HG03135 (cell line): ENCODE data around the gene SERINC1.
"Not testable (repeated sequence)": the region's sequence is repeated elsewhere in the genome, so short reads cannot be mapped to it uniquely, and the experiment has no call there.

Source experiments
- ATAC-seq: cut with Tn5 transposase; IDR thresholded peaks from one replicate; pipeline ENCODE4 v1.9.1; 2021; ENCODE audit warnings: mild to moderate bottlenecking, moderate library complexity; ENCODE audit not compliant: unreplicated experiment

SERINC1 gene

DNA sequence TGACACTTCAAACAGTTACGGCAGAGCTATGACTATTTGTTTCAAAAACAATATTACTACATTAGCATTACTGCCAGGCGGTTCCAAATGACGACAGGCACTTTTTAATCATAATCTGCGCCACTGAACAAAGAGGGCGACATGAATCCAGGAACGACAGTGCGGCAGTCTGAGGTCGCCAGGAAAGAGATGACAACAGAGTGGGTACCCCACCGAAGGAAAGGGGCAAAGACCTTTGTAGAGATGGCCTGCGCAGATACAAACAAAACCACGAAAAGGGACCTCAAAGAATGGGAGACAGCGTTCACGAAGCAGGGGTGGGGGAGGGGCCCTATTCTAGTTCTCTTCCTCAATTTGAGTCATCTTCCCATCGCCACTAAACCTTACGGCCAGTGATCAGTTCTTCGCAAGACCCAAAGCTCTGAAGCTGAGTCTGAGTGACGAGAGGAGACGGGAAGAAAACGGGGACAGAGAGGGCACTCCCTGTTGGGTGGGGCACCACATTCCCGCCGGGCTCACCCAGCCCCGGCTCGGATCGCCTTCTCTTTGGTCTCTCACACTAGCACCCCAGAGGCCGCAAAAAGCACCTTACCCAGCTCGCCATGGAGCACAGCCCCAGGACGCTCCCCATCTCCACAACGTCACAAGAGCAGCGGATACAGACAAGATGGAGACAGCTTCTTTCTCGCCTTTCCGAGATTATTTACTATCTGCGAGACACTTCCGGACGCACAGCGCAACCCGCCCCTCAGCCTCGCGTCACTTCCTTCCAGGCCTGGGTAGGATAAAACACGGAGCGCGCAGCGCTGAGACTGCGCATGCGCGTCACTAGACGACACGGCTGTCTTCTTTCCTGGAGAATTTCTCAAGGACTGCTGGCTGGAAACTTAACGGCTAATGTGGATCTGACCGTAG lies at the start of gene SERINC1:
Gene SERINC1, minus strand, starts transcription at position 701 of the 915 bp plus-strand sequence. Its CDS starts 70 bp downstream, at position 631.
- ATAC-seq = peak; percentile 99

- ATAC-seq = no peak
These were observed 39.8 kb upstream of the SERINC1 start for GRCh38 chr6:122511193-122511924.

DNA sequence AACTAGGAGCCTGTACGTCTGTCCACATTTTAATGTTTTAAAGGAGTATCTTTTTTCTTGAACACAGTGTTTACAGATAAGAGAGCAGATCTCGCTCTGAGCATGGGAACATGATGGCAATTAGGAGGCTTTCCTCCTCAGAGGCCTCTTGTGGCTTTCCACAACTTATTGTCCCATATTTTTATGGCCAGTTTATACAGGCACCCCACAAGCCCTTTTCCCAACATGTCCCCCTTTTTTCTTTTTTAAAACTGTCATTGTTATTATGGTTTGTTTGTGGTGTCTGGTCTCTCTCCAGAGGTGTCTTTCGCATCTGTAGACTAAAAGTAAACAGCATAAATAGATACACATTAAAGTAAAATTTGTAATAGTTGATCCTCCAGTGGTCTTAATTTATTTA lies 33.6 kb upstream of the SERINC1 start:
- ATAC-seq = not testable (repeated sequence)

DNA sequence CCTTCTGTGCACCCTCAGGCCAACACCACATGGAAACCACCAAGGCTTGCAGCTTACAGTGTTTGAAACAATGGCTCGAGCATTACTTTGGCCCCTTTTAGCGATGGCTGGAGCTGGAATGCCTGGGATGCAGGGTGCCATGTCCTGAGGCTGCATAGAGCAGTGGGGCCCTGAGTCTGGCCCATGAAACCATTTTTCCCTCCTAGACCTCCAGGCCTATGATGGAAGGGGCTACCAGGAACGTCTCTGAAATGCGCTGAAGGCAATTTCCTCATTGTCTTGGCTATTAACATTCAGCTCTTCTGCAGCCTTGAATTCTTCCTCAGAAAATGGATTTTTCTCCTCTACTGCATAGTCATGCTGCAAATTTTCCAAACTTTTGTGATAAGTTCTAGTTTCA lies 29.9 kb upstream of the SERINC1 start:
- no peak for ATAC-seq

DNA sequence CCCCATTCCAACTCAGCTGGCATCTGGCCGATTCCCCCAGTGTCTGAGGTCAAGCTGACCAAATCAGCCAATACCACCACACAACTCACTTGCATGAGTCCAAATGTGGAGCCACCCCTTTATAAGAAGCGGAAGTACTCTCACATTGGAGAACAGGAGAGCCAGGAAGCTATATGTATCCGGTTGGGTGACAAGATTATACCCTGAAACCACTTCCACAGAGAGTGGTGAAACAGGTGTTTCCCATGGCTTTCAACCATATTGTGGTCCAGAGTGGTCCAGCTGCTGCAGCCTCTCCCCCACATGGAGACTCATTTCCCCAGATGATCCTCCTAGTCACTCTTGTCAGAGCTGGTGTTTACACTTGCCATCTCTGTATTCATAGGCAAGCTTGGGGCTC lies 24.0 kb upstream of the SERINC1 start:
- peak; percentile 84 for ATAC-seq

- no peak for ATAC-seq
These were observed 23.2 kb upstream of the SERINC1 start for GRCh38 chr6:122494665-122495272.

GRCh38 chr6:122491919-122492555 lies 20.4 kb upstream of the SERINC1 start:
- peak; percentile 89 for ATAC-seq

DNA sequence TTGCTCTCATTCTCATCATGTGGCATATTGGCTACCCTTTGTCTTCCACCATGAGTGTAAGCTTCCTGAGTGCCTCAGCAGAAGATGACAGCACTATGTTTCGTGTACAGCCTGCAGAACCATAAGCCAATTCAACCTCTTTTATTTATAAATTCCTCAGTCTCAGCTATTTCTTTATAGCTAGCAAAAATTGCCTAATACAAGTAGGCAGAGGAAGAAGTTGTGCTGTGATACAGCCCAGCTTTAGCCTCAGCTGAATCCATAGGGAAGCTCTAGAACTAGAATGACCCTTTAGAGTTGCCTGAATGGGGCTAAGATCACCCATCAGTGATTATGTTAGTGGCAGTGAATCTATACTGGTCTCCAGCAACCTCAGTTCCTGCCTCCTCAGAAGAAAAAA lies 19.0 kb upstream of the SERINC1 start:
- no peak for ATAC-seq

DNA sequence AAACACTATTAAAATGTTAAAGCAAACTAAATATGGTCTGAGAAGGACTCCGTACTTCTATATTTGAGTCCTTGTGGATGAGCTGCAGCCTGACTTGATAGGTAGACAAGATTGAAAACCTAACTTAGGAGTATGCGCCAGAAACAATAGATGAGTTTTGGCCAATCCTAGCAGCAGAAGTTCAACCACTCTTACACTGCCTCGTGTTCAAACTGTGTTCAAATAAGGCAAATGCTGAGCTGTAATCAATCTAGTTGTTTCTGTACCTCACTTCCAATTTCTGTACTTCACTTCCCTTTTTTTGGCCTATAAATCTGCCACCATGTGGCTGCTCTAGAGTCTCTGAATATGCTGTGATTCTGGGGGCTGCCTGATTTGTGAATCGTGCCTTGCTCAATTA lies 13.2 kb upstream of the SERINC1 start:
- peak; percentile 85 for ATAC-seq

GRCh38 chr6:122482750-122483080 lies 11.1 kb upstream of the SERINC1 start:
- no peak for ATAC-seq

GRCh38 chr6:122476131-122476530 lies 4.5 kb upstream of the SERINC1 start:
- ATAC-seq = no peak

- ATAC-seq = peak; percentile 60
These were observed 374 bp upstream of the SERINC1 start for GRCh38 chr6:122472022-122472340.

DNA sequence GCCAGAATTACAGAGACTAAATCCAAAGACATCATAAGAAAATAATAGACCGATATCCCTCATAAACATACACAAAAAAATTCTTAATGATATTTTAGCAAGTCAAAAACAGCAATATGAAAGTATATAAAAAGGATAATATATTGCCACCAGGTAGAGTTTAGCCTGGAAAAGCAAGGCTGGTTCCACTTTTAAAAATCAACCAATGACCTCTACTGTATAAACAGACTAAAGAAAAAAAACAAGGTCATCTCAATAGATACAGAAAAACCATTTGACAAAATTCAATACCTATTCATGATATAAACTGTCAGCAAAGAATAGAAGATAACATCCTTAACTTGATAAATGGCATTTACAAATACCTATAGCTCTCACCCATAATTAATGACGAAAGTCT lies 9.7 kb downstream of the SERINC1 start:
- no peak for ATAC-seq

DNA sequence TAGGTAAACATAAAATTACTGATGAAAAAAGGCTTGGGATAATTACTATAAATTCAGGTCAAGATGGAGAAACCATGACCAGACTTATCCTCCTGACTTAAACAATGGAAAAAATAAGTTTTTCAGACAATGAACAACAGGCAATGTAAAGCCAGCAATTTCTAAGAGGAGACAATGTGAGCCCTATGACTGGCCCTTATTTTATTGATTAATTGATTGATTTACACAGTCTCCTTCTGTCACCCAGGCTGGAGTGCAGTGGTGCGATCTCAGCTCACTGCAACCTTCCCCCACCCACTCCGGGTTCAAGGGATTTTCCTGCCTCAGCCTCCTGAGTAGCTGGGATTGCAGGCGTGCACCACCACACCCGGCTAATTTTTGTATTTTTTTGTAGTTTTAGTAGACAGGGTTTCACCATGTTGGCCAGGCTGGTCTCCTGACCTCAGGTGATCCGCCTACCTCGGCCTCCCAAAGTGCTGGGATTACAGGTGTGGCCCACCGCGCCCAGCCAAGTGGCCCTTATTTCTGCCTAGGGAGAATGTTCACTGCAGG lies 11.7 kb downstream of the SERINC1 start:
- ATAC-seq = not testable (repeated sequence)

- no peak for ATAC-seq
These were observed 12.4 kb downstream of the SERINC1 start for GRCh38 chr6:122459240-122459639.

DNA sequence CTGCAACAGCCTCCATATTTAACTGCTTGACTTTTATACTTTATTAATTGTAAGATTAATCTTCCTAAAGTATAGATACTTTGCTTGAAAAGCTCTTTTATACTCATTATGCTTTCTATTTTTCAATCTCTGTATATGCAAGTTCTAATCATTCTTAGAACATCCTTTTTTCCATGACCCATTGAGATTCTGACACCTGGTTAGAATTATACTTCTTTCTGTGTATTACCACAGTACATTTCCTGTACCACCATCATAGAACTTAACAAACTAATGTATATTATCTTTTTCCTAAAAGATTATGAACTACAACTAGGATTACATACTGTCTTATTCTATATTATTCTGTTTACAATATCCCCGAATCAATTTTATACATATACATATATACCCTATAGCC lies 13.5 kb downstream of the SERINC1 start:
- ATAC-seq = no peak

- ATAC-seq = not testable (repeated sequence)
These were observed 16.5 kb downstream of the SERINC1 start for GRCh38 chr6:122455116-122455515.

GRCh38 chr6:122454673-122455072 lies 16.9 kb downstream of the SERINC1 start:
- ATAC-seq = no peak

DNA sequence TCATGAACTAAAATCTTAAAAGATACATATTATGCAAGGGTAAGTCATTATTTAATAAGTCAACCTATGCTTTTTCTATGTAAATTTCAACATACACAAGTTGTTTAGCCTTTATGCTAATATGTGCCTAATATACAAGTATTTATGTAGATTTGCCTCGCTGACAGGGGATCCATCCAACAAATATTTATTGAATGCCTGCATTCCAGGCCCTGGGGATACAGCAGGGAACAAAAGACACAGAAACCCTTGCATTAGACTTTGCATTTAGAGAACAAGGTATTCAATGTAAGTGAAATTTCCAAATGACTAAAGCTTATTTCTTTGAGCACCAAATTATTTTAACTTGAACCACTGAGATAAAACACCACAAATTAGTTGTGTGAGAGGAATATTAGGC lies 19.1 kb downstream of the SERINC1 start:
- ATAC-seq = no peak

GRCh38 chr6:122449069-122449468 lies 22.5 kb downstream of the SERINC1 start:
- no peak for ATAC-seq

DNA sequence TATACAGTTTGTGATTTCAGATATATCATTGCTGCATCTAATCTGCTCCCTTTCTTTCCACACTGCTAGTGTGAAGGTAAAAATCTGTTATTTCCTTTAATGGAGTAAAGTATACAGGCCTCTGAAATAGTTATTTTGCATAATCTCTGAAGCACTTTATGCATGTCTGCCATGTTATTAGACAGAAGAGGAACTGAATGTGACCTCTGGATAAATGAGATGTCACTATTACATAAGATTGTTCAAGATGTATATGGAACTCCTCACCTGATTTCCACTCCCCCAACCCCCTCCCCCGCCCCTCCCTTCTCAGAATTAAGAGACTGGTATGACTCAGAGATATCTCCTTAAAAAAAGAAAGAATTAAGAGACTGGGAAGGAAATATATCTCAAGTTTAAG lies 26.3 kb downstream of the SERINC1 start:
- ATAC-seq = no peak
